GM12874 (cell line): Measurements from ENCODE around the gene PDGFD.

ENCODE experiments used
- CTCF ChIP-seq: IDR thresholded peaks from 2 replicates; pipeline ENCODE4 v1.5.1; 2011; ENCODE audit warnings: low read depth, mild to moderate bottlenecking, control low read depth, low read length, moderate library complexity; ENCODE audit not compliant: insufficient read depth

PDGFD gene

GRCh38 chr11:103880968-103881367, 283.0 kb downstream of the PDGFD start:
- TF ChIP-seq CTCF, result no peak

- no peak for TF ChIP-seq CTCF
Observed at GRCh38 chr11:103878646-103879045, 285.3 kb downstream of the PDGFD start.

GRCh38 chr11:103877221-103877620, 286.7 kb downstream of the PDGFD start:
- TF ChIP-seq CTCF, result no peak

GRCh38 chr11:103875855-103876510, 288.0 kb downstream of the PDGFD start:
- TF ChIP-seq CTCF, result no peak

GRCh38 chr11:103872748-103873147, 291.2 kb downstream of the PDGFD start:
- TF ChIP-seq CTCF, result no peak

GRCh38 chr11:103871923-103872551, 291.9 kb downstream of the PDGFD start:
- TF ChIP-seq CTCF, result no peak

- TF ChIP-seq CTCF, result no peak
Observed at GRCh38 chr11:103870821-103871309, 293.1 kb downstream of the PDGFD start.
